Measurements from ENCODE around the gene SFI1. TPM values are rescaled to one million over a fixed set of nuclear protein-coding genes. Genes with fewer than 3 reads are reported as not detected.

SFI1 gene
- total and polyA plus RNA-seq, 2 donors (not counting 1 experiment from before 2014, with no cell fraction given) = 80.2 to 182 TPM

DNA sequence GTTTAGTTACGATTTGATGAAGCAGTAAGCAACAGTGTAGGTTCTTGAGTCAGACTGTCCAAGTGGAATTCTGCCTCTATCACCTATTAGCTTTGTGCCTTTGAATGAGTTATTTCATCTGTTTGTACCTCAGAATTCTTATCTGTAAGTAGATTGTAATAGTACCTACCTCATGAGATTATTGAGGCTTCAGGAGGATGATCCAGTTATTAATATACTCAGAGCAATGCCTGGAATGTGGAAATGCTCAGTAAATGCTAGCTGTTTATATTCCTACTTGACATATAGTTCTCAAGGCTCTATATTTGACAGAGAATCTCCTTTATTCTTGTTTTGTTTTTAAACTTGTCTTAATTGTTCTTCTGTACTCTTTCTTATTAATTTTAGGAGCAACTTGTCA is 70.1 kb downstream of the SFI1 start:
- H3K27me3 Mint-ChIP-seq = no peaks in the 10 kb centered on the region
- peaks cover 4% of the 10 kb centered on the region for H3K4me1 Mint-ChIP-seq
- intact Hi-C loops (cut with micrococcal nuclease) = loop anchor here (10.0 kb wide), 1 partner anchor 62 kb away; no protein-coding TSS in a partner anchor
- Histone ChIP-seq H3K4me1 (ENCODE audit: control insufficient read depth in 2 of 2, insufficient read depth in 2 of 2, low read length in 2 of 2) (peaks cover 0 to 3% of the 10 kb centered on the region in 2 donors), H3K27me3 (replicated peaks in 1 of 4; ENCODE audit: control extremely low read depth in 1 of 4, control insufficient read depth in 3 of 4, insufficient read depth in 4 of 4, low read length in 3 of 4) (no peaks in the 10 kb centered on the region), H3K4me2 (replicated peaks; ENCODE audit: low read depth, low read length, poor library complexity, severe bottlenecking) (no peak overlapping the region), H3K27ac (ENCODE audit: low read length in 2 of 2) (no peak overlapping the region), H4K20me1 (ENCODE audit: control insufficient read depth, insufficient read depth, low read length, poor library complexity, severe bottlenecking) (no peaks in the 10 kb centered on the region), H3K9me3 (ENCODE audit: control extremely low read depth in 1 of 3, control insufficient read depth in 2 of 3, insufficient read depth in 1 of 3, low read length in 2 of 3) (no peaks in the 10 kb centered on the region), H2AFZ (ENCODE audit: insufficient read depth, low read depth, low read length, poor library complexity, severe bottlenecking) (no peak overlapping the region), H3K4me3 (ENCODE audit: control extremely low read depth in 1 of 5, extremely low read depth in 1 of 5, insufficient read depth in 1 of 5, low read depth in 2 of 5, low read length in 4 of 5) (no peak overlapping the region), H3K79me2 (ENCODE audit: control insufficient read depth, insufficient read depth, low read length) (peaks cover 8% of the 10 kb centered on the region), H3K9ac (ENCODE audit: low read length) (no peak overlapping the region), H3K36me3 (replicated peaks in 1 of 2; ENCODE audit: control extremely low read depth in 1 of 2, control insufficient read depth in 1 of 2, extremely low read depth in 1 of 2, insufficient read depth in 2 of 2, low read length in 1 of 2) (peaks cover 2 to 9% of the 10 kb centered on the region in 2 experiments)
- ChIA-PET CTCF (interaction anchor here (0.9 to 1.6 kb wide), 2 partner anchors 10 to 66 kb away, joined by 3 to 6 read pairs; no protein-coding TSS in a partner anchor), POLR2A (no interaction called here)
- no CpG with 5 or more reads among the region's 1 CpG for WGBS (ENCODE audit: insufficient coverage)
- TF ChIP-seq, protein P1, sequence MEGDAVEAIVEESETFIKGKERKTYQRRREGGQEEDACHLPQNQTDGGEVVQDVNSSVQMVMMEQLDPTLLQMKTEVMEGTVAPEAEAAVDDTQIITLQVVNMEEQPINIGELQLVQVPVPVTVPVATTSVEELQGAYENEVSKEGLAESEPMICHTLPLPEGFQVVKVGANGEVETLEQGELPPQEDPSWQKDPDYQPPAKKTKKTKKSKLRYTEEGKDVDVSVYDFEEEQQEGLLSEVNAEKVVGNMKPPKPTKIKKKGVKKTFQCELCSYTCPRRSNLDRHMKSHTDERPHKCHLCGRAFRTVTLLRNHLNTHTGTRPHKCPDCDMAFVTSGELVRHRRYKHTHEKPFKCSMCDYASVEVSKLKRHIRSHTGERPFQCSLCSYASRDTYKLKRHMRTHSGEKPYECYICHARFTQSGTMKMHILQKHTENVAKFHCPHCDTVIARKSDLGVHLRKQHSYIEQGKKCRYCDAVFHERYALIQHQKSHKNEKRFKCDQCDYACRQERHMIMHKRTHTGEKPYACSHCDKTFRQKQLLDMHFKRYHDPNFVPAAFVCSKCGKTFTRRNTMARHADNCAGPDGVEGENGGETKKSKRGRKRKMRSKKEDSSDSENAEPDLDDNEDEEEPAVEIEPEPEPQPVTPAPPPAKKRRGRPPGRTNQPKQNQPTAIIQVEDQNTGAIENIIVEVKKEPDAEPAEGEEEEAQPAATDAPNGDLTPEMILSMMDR (IDR thresholded peaks at IDR 0.05) = no peak
- no peak for TF ChIP-seq EZH2 (IDR thresholded peaks at IDR 0.05; ENCODE audit: borderline replicate concordance, insufficient read depth, low read depth, low read length, poor library complexity, severe bottlenecking)
- no peak for DNase-seq
- no peak for ATAC-seq (ENCODE audit: low read depth)
- H3K9me3 Mint-ChIP-seq (ENCODE audit: insufficient read depth) = no peaks in the 10 kb centered on the region
- no peak overlapping the region for H3K4me3 Mint-ChIP-seq
- no peak overlapping the region for H3K27ac Mint-ChIP-seq

GRCh38 chr22:31567196-31567595 is 70.9 kb downstream of the SFI1 start:
- TF ChIP-seq, protein P1 (IDR thresholded peaks at IDR 0.05) = no peak
- no peak for TF ChIP-seq EZH2 (IDR thresholded peaks at IDR 0.05; ENCODE audit: borderline replicate concordance, insufficient read depth, low read depth, low read length, poor library complexity, severe bottlenecking)
- WGBS (ENCODE audit: insufficient coverage) = no CpG with 5 or more reads among the region's 1 CpG
- no peaks in the 10 kb centered on the region for H3K9me3 Mint-ChIP-seq (ENCODE audit: insufficient read depth)
- Histone ChIP-seq H3K4me3 (ENCODE audit: control extremely low read depth in 1 of 5, extremely low read depth in 1 of 5, insufficient read depth in 1 of 5, low read depth in 2 of 5, low read length in 4 of 5) (no peak overlapping the region), H3K36me3 (replicated peaks in 1 of 2; ENCODE audit: control extremely low read depth in 1 of 2, control insufficient read depth in 1 of 2, extremely low read depth in 1 of 2, insufficient read depth in 2 of 2, low read length in 1 of 2) (peaks cover 3 to 10% of the 10 kb centered on the region in 2 experiments), H3K79me2 (ENCODE audit: control insufficient read depth, insufficient read depth, low read length) (peaks cover 8% of the 10 kb centered on the region), H3K9me3 (ENCODE audit: control extremely low read depth in 1 of 3, control insufficient read depth in 2 of 3, insufficient read depth in 1 of 3, low read length in 2 of 3) (no peaks in the 10 kb centered on the region), H3K27ac (ENCODE audit: low read length in 2 of 2) (no peak overlapping the region), H3K4me1 (ENCODE audit: control insufficient read depth in 2 of 2, insufficient read depth in 2 of 2, low read length in 2 of 2) (peaks cover 0 to 3% of the 10 kb centered on the region in 2 donors), H4K20me1 (ENCODE audit: control insufficient read depth, insufficient read depth, low read length, poor library complexity, severe bottlenecking) (no peaks in the 10 kb centered on the region), H2AFZ (ENCODE audit: insufficient read depth, low read depth, low read length, poor library complexity, severe bottlenecking) (no peak overlapping the region), H3K27me3 (replicated peaks in 1 of 4; ENCODE audit: control extremely low read depth in 1 of 4, control insufficient read depth in 3 of 4, insufficient read depth in 4 of 4, low read length in 3 of 4) (no peaks in the 10 kb centered on the region), H3K9ac (ENCODE audit: low read length) (no peak overlapping the region), H3K4me2 (replicated peaks; ENCODE audit: low read depth, low read length, poor library complexity, severe bottlenecking) (no peak overlapping the region)
- CTCF ChIA-PET = interaction anchor here (0.7 to 1.6 kb wide), 3 partner anchors 10 to 65 kb away, joined by 3 to 6 read pairs (median 3); no protein-coding TSS in a partner anchor
- H3K27ac Mint-ChIP-seq = no peak overlapping the region
- DNase-seq (no peak), ATAC-seq (ENCODE audit: low read depth) (no peak)
- H3K27me3 Mint-ChIP-seq = no peaks in the 10 kb centered on the region
- peaks cover 4% of the 10 kb centered on the region for H3K4me1 Mint-ChIP-seq
- intact Hi-C loops (cut with micrococcal nuclease) = loop anchor here (10.0 kb wide), 1 partner anchor 62 kb away; no protein-coding TSS in a partner anchor
- POLR2A ChIA-PET = no interaction called here
- H3K4me3 Mint-ChIP-seq = no peak overlapping the region

Data from B cell (primary cell).